Neural cell (in vitro differentiated cells): ENCODE results near the gene PPIE. TPM values are rescaled to one million over a fixed set of nuclear protein-coding genes. Genes with fewer than 3 reads are reported as not detected.

Experiments
- H2AFZ ChIP-seq: fragments of 200-600, 300-800 bp; sonication (generic), shearing (Covaris generic); 2 replicates; pipeline ENCODE4 v1.6.0; 2014; ENCODE audit warnings: low read depth, mild to moderate bottlenecking, antibody characterized with exemption, low read length, moderate library complexity
- H3F3A ChIP-seq: fragments of 200-600 bp; shearing (Covaris generic); 2 replicates; pipeline ENCODE4 v1.6.1; 2016; ENCODE audit warnings: mild to moderate bottlenecking, moderate library complexity, mixed read lengths, antibody characterized with exemption, low read length; ENCODE audit not compliant: insufficient read depth, poor library complexity, severe bottlenecking
- H3K27ac ChIP-seq: fragments of 200-600, 300-800 bp; sonication (generic), shearing (Covaris generic); 2 replicates; pipeline ENCODE4 v1.5.1; 2014; ENCODE audit warnings: mild to moderate bottlenecking, low read length, moderate library complexity
- H3K27me3 ChIP-seq: fragments of 300-800, 200-600 bp; sonication (generic), shearing (Covaris generic); 2 replicates; pipeline ENCODE4 v1.6.0; 2014; ENCODE audit warnings: mild to moderate bottlenecking, low read depth, low read length, moderate library complexity; ENCODE audit not compliant: insufficient read depth
- H3K36me3 ChIP-seq: fragments of 300-800, 200-600 bp; sonication (generic), shearing (Covaris generic); 2 replicates; pipeline ENCODE4 v1.5.1; 2014; ENCODE audit warnings: mild to moderate bottlenecking, antibody characterized with exemption, low read length, moderate library complexity; ENCODE audit not compliant: insufficient read depth
- H3K4me2 ChIP-seq: fragments of 300-800, 200-600 bp; sonication (generic), shearing (Covaris generic); 2 replicates; pipeline ENCODE4 v1.6.0; 2014; ENCODE audit warnings: mild to moderate bottlenecking, low read length
- H3K4me3 ChIP-seq: fragments of 300-800, 200-600 bp; sonication (generic), shearing (Covaris generic); 2 replicates; pipeline ENCODE4 v1.5.1; 2014; ENCODE audit warnings: mild to moderate bottlenecking, low read length, moderate library complexity
- H3K79me2 ChIP-seq: fragments of 200-600 bp; shearing (Covaris generic); replicated peaks from 2 replicates; pipeline ENCODE4 v1.6.0; 2014; ENCODE audit warnings: mild to moderate bottlenecking, low read length, moderate library complexity; ENCODE audit not compliant: insufficient read depth
- H3K9ac ChIP-seq: fragments of 300-800, 200-600 bp; sonication (generic), shearing (Covaris generic); 2 replicates; pipeline ENCODE4 v1.6.1; 2016; ENCODE audit warnings: mild to moderate bottlenecking, low read length, mixed read lengths
- H3K9me2 ChIP-seq: fragments of 200-600 bp; shearing (Covaris generic); 2 replicates; pipeline ENCODE4 v1.6.1; 2016; ENCODE audit warnings: mild to moderate bottlenecking, low read length, mixed read lengths; ENCODE audit not compliant: insufficient read depth
- H3K9me3 ChIP-seq: fragments of 200-600, 300-800 bp; sonication (generic), shearing (Covaris generic); 2 replicates; pipeline ENCODE4 v1.6.1; 2016; ENCODE audit warnings: mild to moderate bottlenecking, mixed run types, low read length, moderate library complexity, mixed read lengths
- H4K20me1 ChIP-seq: fragments of 200-600 bp; shearing (Covaris generic); 2 replicates; pipeline ENCODE4 v1.6.1; 2016; ENCODE audit warnings: mild to moderate bottlenecking, mixed run types; ENCODE audit not compliant: insufficient read depth
- EP300 ChIP-seq: fragments of 450-650 bp; conservative IDR thresholded peaks from 2 replicates; pipeline ENCODE4 v1.6.1; 2014; ENCODE audit warnings: antibody characterized with exemption, mild to moderate bottlenecking, moderate library complexity; ENCODE audit not compliant: poor library complexity, severe bottlenecking
- MXI1 ChIP-seq: fragments of 450-650 bp; conservative IDR thresholded peaks from 2 replicates; pipeline ENCODE4 v1.6.1; 2014; ENCODE audit warnings: antibody characterized with exemption, mild to moderate bottlenecking; ENCODE audit not compliant: poor library complexity, severe bottlenecking
- POLR2AphosphoS5 ChIP-seq: IDR thresholded peaks from 2 replicates; pipeline ENCODE4 v1.6.1; 2012
- polyA plus RNA-seq: library from polyadenylated mRNA; depleted of rRNA; stranded (reverse); fragments of >200 nt; gene quantifications from 2 replicates; pipeline ENCODE4 v1.2.3, GENCODE V29; 2014
- TF ChIP-seq, protein P1 (sequence below): IDR thresholded peaks from 2 replicates; pipeline ENCODE4 v1.6.1; 2012; ENCODE audit warnings: borderline replicate concordance
- TF ChIP-seq, protein P2 (sequence below): fragments of 450-650 bp; IDR thresholded peaks from 2 replicates; pipeline ENCODE4 v1.5.1; 2014; ENCODE audit warnings: antibody characterized with exemption, mild to moderate bottlenecking, moderate library complexity; ENCODE audit not compliant: poor library complexity, severe bottlenecking

The PPIE gene
- polyA plus RNA-seq, 1 donor from 2014 or later = 55.9 TPM

DNA sequence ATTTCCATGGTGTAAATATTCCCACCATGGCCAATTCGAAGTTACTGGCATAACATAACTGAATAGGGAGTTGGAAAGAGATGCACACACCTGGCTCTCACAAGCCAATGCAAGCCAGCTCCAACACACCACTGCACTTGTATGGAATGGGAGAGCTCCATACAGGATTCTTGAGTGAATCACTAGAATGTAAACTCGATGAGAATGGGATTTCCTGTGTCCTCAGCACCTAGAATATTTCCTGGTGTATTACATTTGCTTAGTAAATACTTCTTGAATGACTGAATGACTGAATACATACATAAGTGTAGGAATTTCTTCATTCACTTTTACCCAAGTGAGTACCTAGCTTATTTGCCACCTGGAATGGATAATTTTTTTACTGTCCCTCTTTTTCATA lies 16.2 kb upstream of the PPIE start:
- no peaks in the 10 kb centered on the region for H4K20me1 ChIP-seq
- peaks cover 46% of the 10 kb centered on the region for H3K27me3 ChIP-seq
- no peak overlapping the region for H3K27ac ChIP-seq
- no peak overlapping the region for H2AFZ ChIP-seq
- H3K4me3 ChIP-seq = no peak overlapping the region
- H3K9me2 ChIP-seq = no peaks in the 10 kb centered on the region
- no peak overlapping the region for H3K4me2 ChIP-seq
- H3F3A ChIP-seq = no peaks in the 10 kb centered on the region
- no peaks in the 10 kb centered on the region for H3K79me2 ChIP-seq
- H3K9ac ChIP-seq = no peak overlapping the region
- TF ChIP-seq, protein P1, sequence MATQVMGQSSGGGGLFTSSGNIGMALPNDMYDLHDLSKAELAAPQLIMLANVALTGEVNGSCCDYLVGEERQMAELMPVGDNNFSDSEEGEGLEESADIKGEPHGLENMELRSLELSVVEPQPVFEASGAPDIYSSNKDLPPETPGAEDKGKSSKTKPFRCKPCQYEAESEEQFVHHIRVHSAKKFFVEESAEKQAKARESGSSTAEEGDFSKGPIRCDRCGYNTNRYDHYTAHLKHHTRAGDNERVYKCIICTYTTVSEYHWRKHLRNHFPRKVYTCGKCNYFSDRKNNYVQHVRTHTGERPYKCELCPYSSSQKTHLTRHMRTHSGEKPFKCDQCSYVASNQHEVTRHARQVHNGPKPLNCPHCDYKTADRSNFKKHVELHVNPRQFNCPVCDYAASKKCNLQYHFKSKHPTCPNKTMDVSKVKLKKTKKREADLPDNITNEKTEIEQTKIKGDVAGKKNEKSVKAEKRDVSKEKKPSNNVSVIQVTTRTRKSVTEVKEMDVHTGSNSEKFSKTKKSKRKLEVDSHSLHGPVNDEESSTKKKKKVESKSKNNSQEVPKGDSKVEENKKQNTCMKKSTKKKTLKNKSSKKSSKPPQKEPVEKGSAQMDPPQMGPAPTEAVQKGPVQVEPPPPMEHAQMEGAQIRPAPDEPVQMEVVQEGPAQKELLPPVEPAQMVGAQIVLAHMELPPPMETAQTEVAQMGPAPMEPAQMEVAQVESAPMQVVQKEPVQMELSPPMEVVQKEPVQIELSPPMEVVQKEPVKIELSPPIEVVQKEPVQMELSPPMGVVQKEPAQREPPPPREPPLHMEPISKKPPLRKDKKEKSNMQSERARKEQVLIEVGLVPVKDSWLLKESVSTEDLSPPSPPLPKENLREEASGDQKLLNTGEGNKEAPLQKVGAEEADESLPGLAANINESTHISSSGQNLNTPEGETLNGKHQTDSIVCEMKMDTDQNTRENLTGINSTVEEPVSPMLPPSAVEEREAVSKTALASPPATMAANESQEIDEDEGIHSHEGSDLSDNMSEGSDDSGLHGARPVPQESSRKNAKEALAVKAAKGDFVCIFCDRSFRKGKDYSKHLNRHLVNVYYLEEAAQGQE = no peak
- no peak for TF ChIP-seq EP300
- H3K9me3 ChIP-seq = no peaks in the 10 kb centered on the region
- no peaks in the 10 kb centered on the region for H3K36me3 ChIP-seq

DNA sequence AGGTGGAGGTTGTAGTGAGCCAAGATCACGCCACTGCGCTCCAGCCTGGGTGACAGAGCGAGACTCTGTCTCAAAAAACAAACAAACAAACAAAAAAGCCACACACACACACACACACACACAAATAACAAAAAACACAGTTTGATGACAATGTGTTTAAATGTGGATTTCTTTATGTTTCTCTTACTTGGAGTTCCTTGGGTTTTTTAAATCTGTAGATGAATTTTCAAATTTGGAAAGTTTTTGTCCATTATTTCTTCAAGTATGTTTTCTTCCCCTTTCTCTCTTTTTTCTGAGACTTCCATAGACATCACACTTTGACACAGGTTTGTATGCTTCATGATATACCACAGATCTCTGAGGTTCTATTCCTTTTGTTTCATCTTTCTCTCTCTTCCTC lies 12.1 kb upstream of the PPIE start:
- no peaks in the 10 kb centered on the region for H3K79me2 ChIP-seq
- no peak overlapping the region for H2AFZ ChIP-seq
- H3K4me3 ChIP-seq = no peak overlapping the region
- no peak overlapping the region for H3K4me2 ChIP-seq
- H3F3A ChIP-seq = no peaks in the 10 kb centered on the region
- no peaks in the 10 kb centered on the region for H3K9me3 ChIP-seq
- TF ChIP-seq MXI1 = no peak
- H3K9ac ChIP-seq = no peak overlapping the region
- H4K20me1 ChIP-seq = no peaks in the 10 kb centered on the region
- H3K36me3 ChIP-seq = no peaks in the 10 kb centered on the region
- no peak overlapping the region for H3K27ac ChIP-seq
- peaks cover 48% of the 10 kb centered on the region for H3K27me3 ChIP-seq
- no peaks in the 10 kb centered on the region for H3K9me2 ChIP-seq

DNA sequence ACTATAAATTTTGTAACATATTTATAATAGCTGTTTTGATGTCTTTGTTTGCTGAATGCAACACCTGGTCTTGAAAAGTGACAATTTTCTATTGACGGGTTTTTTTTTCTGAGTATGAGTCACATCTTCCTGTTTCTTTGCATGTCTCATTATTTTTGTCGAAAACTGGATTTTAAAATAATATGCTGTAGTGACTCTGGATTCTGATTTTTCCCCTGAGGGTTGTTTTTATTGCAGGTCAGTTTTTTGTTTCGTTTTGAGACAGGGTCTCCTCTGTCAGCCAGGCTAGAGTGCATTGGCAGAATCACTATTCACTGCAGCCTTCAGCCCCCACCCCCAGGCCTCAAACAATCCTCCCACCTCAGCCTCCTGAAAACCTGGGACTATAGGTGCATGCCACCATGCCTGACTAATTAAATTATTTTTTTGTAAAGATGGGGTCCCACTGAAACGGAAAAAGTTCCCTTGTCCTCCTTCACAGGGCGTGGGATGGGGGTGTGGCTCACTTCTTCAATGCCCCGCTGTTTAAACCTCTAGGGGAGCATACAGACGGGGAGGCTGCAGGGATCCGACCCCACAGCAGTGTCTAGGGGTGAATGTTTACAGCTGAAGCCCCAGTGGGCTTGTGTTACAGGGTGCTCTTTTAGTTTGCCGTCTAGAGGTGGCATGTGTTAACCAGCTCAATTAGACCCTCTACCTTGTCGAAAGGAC lies 11.3 kb upstream of the PPIE start:
- Histone ChIP-seq H3F3A (no peaks in the 10 kb centered on the region), H3K79me2 (no peaks in the 10 kb centered on the region), H4K20me1 (no peaks in the 10 kb centered on the region), H3K9me2 (no peaks in the 10 kb centered on the region), H3K9ac (no peak overlapping the region), H2AFZ (no peak overlapping the region), H3K36me3 (no peaks in the 10 kb centered on the region), H3K9me3 (no peaks in the 10 kb centered on the region), H3K4me3 (no peak overlapping the region), H3K4me2 (no peak overlapping the region), H3K27me3 (peaks cover 42% of the 10 kb centered on the region), H3K27ac (no peak overlapping the region)
- TF ChIP-seq POLR2AphosphoS5 = no peak
- TF ChIP-seq, protein P1 = no peak
- TF ChIP-seq EP300 = no peak
- TF ChIP-seq MXI1 = no peak
- TF ChIP-seq, protein P2, sequence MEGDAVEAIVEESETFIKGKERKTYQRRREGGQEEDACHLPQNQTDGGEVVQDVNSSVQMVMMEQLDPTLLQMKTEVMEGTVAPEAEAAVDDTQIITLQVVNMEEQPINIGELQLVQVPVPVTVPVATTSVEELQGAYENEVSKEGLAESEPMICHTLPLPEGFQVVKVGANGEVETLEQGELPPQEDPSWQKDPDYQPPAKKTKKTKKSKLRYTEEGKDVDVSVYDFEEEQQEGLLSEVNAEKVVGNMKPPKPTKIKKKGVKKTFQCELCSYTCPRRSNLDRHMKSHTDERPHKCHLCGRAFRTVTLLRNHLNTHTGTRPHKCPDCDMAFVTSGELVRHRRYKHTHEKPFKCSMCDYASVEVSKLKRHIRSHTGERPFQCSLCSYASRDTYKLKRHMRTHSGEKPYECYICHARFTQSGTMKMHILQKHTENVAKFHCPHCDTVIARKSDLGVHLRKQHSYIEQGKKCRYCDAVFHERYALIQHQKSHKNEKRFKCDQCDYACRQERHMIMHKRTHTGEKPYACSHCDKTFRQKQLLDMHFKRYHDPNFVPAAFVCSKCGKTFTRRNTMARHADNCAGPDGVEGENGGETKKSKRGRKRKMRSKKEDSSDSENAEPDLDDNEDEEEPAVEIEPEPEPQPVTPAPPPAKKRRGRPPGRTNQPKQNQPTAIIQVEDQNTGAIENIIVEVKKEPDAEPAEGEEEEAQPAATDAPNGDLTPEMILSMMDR = no peak
